Mesenchymal stem cell (in vitro differentiated cells and primary cell): ENCODE measurements around the gene CCDC102A.

ENCODE experiments used
- DNase-seq: peaks from one replicate; pipeline ENCODE4 v3.0.0-alpha.2; 2013
- H2AFZ ChIP-seq: one replicate; pipeline ENCODE4 v1.6.1; 2013; ENCODE audit warnings: low read depth, mild to moderate bottlenecking, control low read depth, inconsistent platforms, low read length, moderate library complexity
- H2AK5ac ChIP-seq: 2 replicates; pipeline ENCODE4 v1.6.1; 2013; ENCODE audit warnings: low read length, moderate library complexity, mild to moderate bottlenecking, inconsistent platforms; ENCODE audit not compliant: severe bottlenecking
- H2BK120ac ChIP-seq: one replicate; pipeline ENCODE4 v1.6.1; 2013; ENCODE audit warnings: low read depth, mild to moderate bottlenecking, inconsistent platforms, low read length, moderate library complexity
- H2BK12ac ChIP-seq, 2 experiments: one replicate each; pipeline ENCODE4 v1.6.1; 2013; ENCODE audit warnings: inconsistent platforms in 2 of 2, low read length in 2 of 2, mild to moderate bottlenecking in 2 of 2, moderate library complexity in 2 of 2, control low read depth in 1 of 2
- H2BK15ac ChIP-seq: one replicate; pipeline ENCODE4 v1.6.1; 2013; ENCODE audit warnings: mild to moderate bottlenecking, low read depth, inconsistent platforms; ENCODE audit not compliant: poor library complexity, severe bottlenecking
- H2BK5ac ChIP-seq: 2 replicates; pipeline ENCODE4 v1.6.1; 2013; ENCODE audit warnings: low read depth, mild to moderate bottlenecking, low read length, control low read depth, inconsistent platforms; ENCODE audit not compliant: poor library complexity, severe bottlenecking
- H3K14ac ChIP-seq, 2 experiments: one replicate each; pipeline ENCODE4 v1.6.1; 2013; ENCODE audit warnings: inconsistent platforms in 2 of 2, low read length in 2 of 2, control low read depth in 1 of 2, mild to moderate bottlenecking in 1 of 2, moderate library complexity in 1 of 2
- H3K18ac ChIP-seq, 2 experiments: one replicate each; pipeline ENCODE4 v1.6.1; 2013; ENCODE audit warnings: inconsistent platforms in 2 of 2, low read length in 2 of 2, control low read depth in 1 of 2, low read depth in 1 of 2, mild to moderate bottlenecking in 1 of 2
- H3K23ac ChIP-seq, 2 experiments: one replicate each; pipeline ENCODE4 v1.6.1; 2013; ENCODE audit warnings: inconsistent platforms in 2 of 2, low read length in 2 of 2, mild to moderate bottlenecking in 2 of 2, moderate library complexity in 2 of 2, control low read depth in 1 of 2
- H3K27ac ChIP-seq: 2 replicates; pipeline ENCODE4 v1.5.1; 2013; ENCODE audit warnings: mild to moderate bottlenecking, moderate library complexity, low read length, control low read depth, inconsistent platforms; ENCODE audit not compliant: poor library complexity, severe bottlenecking
- H3K27me3 ChIP-seq, 2 experiments: 2 replicates each; pipeline versions ENCODE4 v1.6.1 to v1.7.0; 2013; ENCODE audit warnings: low read length in 2 of 2, mild to moderate bottlenecking in 2 of 2, moderate library complexity in 2 of 2, control low read depth in 1 of 2, inconsistent platforms in 1 of 2; ENCODE audit not compliant: control insufficient read depth in 1 of 2, insufficient read depth in 1 of 2
- H3K36me3 ChIP-seq, 2 experiments: 2 replicates each; pipeline versions ENCODE4 v1.6.1 to v1.7.0; 2013; ENCODE audit warnings: low read length in 2 of 2, control low read depth in 1 of 2, inconsistent platforms in 1 of 2, low read depth in 1 of 2, mild to moderate bottlenecking in 1 of 2; ENCODE audit not compliant: insufficient read depth in 2 of 2, control insufficient read depth in 1 of 2
- H3K4ac ChIP-seq, 2 experiments: one replicate each; pipeline ENCODE4 v1.6.1; 2013; ENCODE audit warnings: inconsistent platforms in 2 of 2, low read length in 2 of 2, mild to moderate bottlenecking in 2 of 2, moderate library complexity in 2 of 2, control low read depth in 1 of 2, low read depth in 1 of 2
- H3K4me1 ChIP-seq: 2 replicates; pipeline ENCODE4 v1.6.1; 2013; ENCODE audit warnings: low read depth, low read length, control low read depth; ENCODE audit not compliant: control insufficient read depth, insufficient read depth
- H3K4me2 ChIP-seq: 2 replicates; pipeline ENCODE4 v1.6.1; 2013; ENCODE audit warnings: low read length, mild to moderate bottlenecking, inconsistent platforms; ENCODE audit not compliant: poor library complexity, severe bottlenecking
- H3K4me3 ChIP-seq, 2 experiments: 2 replicates each; pipeline versions ENCODE4 v1.5.1 to v1.7.0; 2013; ENCODE audit warnings: low read length in 2 of 2, mild to moderate bottlenecking in 2 of 2, control low read depth in 1 of 2, low read depth in 1 of 2; ENCODE audit not compliant: insufficient read depth in 1 of 2
- H3K79me1 ChIP-seq: replicated peaks from 2 replicates; pipeline ENCODE4 v1.6.1; 2013; ENCODE audit warnings: mild to moderate bottlenecking, control low read depth, low read length, inconsistent platforms; ENCODE audit not compliant: poor library complexity, severe bottlenecking
- H3K9ac ChIP-seq: 2 replicates; pipeline ENCODE4 v1.7.0; 2013; ENCODE audit warnings: mild to moderate bottlenecking, low read length, moderate library complexity
- H3K9me3 ChIP-seq: 2 replicates; pipeline ENCODE4 v1.7.0; 2013; ENCODE audit warnings: mild to moderate bottlenecking, low read length; ENCODE audit not compliant: control insufficient read depth
- H4K8ac ChIP-seq: one replicate; pipeline ENCODE4 v1.6.1; 2013; ENCODE audit warnings: inconsistent platforms, mild to moderate bottlenecking, low read length, moderate library complexity
- H4K91ac ChIP-seq: one replicate; pipeline ENCODE4 v1.6.1; 2013; ENCODE audit warnings: mild to moderate bottlenecking, low read length, inconsistent platforms
- WGBS: methylation state at CpG from one replicate; pipeline ENCODE4 v1.1.7; 2013; ENCODE audit warnings: mixed read lengths; 5-methylcytosine and 5-hydroxymethylcytosine counted together

Gene CCDC102A

DNA sequence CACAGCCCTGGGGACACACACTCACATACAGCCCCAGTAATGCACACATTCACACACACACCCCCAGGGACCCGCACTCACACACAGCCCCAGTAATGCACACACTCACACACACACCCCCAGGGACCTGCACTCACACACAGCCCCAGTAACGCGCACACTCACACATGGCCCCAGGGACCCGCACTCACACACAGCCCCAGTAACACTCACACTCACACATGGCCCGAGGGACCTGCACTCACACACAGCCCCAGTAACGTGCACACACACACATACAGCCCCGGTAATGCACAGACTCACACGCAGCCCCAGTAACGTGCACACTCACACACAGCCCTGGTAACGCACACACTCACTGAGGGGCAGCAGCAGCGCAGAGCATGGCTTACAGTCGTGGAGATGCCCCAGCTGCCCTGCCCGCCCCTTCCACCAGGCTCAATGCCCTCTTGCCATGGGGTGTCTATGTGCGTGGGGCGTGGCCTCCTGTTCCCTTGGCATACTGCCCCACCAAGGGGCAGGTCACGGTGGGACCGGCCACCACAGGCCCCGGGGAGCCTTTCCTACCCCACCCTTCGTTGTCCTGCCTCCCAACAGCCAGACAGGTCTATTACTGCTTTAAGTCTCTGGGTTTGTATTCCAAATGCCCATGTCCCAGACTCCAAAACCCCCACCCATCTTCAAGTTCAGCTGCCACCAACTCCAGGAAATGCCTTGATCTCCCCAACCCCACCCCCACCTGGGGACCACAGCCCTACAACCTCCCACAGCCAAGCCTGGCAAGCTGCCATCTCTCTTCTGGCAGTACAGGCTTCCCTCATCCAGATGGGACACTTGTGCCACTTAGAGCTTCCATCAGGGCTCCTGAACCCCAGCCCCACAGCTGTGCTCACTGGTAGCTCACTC is 2.7 kb downstream of the CCDC102A start:
- no peak overlapping the region for H2BK5ac ChIP-seq
- no peak overlapping the region for H3K27ac ChIP-seq
- H3K14ac ChIP-seq, result peak overlapping the region in 1 of 2 experiments; percentile 80
- peak overlapping the region; percentile 73 for H2BK15ac ChIP-seq
- H3K9me3 ChIP-seq, result no peaks in the 10 kb centered on the region
- H4K91ac ChIP-seq, result peak overlapping the region; percentile 80
- H3K4ac ChIP-seq, result peak overlapping the region; percentile 42 to 67
- H4K8ac ChIP-seq, result peak overlapping the region; percentile 31
- peaks cover 0 to 11% of the 10 kb centered on the region in 2 experiments for H3K36me3 ChIP-seq
- peak overlapping the region; percentile 47 for H2AK5ac ChIP-seq
- H3K79me1 ChIP-seq, result peaks cover 38% of the 10 kb centered on the region
- no peak overlapping the region for H2AFZ ChIP-seq
- DNase-seq, result no peak
- no peak overlapping the region for H3K9ac ChIP-seq
- peak overlapping the region; percentile 63 to 79 for H3K18ac ChIP-seq
- H3K4me1 ChIP-seq, result peaks cover 60% of the 10 kb centered on the region
- H3K23ac ChIP-seq, result peak overlapping the region in 1 of 2 experiments; percentile 67
- H3K27me3 ChIP-seq, result peaks cover 0 to 8% of the 10 kb centered on the region in 2 experiments
- H2BK12ac ChIP-seq, result peak overlapping the region; percentile 75 to 89
- WGBS, result 85% methylated on average over 19 of the region's 19 CpGs
- no peak overlapping the region for H3K4me3 ChIP-seq
- no peak overlapping the region for H3K4me2 ChIP-seq
- H2BK120ac ChIP-seq, result peak overlapping the region; percentile 82

GRCh38 chr16:57532266-57532625 is 4.1 kb downstream of the CCDC102A start:
- Histone ChIP-seq H3K79me1 (peaks cover 38% of the 10 kb centered on the region), H3K4ac (no peak overlapping the region), H4K8ac (no peak overlapping the region), H3K9me3 (no peaks in the 10 kb centered on the region), H3K27ac (no peak overlapping the region), H2BK120ac (no peak overlapping the region), H3K4me3 (no peak overlapping the region), H3K9ac (no peak overlapping the region), H3K27me3 (no peaks in the 10 kb centered on the region), H2BK15ac (no peak overlapping the region), H3K23ac (peak overlapping the region in 1 of 2 experiments; percentile 66), H3K4me1 (peaks cover 60% of the 10 kb centered on the region), H3K14ac (peak overlapping the region in 1 of 2 experiments; percentile 86), H3K18ac (no peak overlapping the region), H3K4me2 (no peak overlapping the region), H2AFZ (no peak overlapping the region), H2AK5ac (no peak overlapping the region), H2BK12ac (no peak overlapping the region), H4K91ac (no peak overlapping the region), H2BK5ac (no peak overlapping the region), H3K36me3 (peaks cover 4 to 24% of the 10 kb centered on the region in 2 experiments)
- no peak for DNase-seq
- WGBS, result 94% methylated on average over 7 of the region's 7 CpGs

DNA sequence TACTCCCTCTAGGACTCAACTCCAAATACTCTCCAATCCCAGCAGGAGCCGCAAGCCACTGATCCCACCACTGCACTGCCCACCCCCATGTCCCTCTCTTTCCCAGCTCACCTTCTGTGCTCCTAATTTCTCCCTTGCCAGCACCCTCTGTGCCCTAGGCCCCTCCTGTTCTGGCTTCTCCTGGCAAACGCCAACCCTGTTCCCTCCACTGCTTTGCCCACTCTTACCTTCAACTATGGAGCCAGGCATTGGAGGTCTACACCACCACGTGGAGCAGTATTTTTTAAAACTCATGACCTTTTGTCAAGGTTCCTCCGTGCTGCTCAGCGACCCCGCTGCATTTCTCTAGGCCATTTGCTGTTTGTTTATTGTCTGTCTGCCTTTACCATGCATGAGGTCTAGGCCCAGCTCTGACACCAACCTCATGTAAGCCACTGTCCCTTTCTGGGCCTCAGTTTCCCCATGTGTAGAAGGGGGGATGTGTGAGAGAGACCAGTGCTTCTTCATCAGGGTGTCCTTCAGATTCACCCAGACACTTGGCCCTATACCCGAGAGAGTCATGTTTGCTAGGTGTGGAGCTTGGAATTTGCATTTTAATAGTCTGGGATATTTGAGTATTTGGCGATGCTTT is 4.6 kb downstream of the CCDC102A start:
- H3K9ac ChIP-seq, result no peak overlapping the region
- no peak for DNase-seq
- no peak overlapping the region for H3K18ac ChIP-seq
- H2BK120ac ChIP-seq, result no peak overlapping the region
- no peak overlapping the region for H2AFZ ChIP-seq
- peaks cover 4 to 29% of the 10 kb centered on the region in 2 experiments for H3K36me3 ChIP-seq
- H3K4me3 ChIP-seq, result no peak overlapping the region
- H4K8ac ChIP-seq, result no peak overlapping the region
- H3K27ac ChIP-seq, result no peak overlapping the region
- no peak overlapping the region for H2BK5ac ChIP-seq
- H3K23ac ChIP-seq, result no peak overlapping the region
- H3K4me1 ChIP-seq, result peaks cover 59% of the 10 kb centered on the region
- no peak overlapping the region for H2AK5ac ChIP-seq
- H3K14ac ChIP-seq, result no peak overlapping the region
- H3K9me3 ChIP-seq, result no peaks in the 10 kb centered on the region
- 81% methylated on average over 7 of the region's 8 CpGs for WGBS
- H4K91ac ChIP-seq, result peak overlapping the region; percentile 9
- H3K4me2 ChIP-seq, result no peak overlapping the region
- H2BK15ac ChIP-seq, result no peak overlapping the region
- H3K27me3 ChIP-seq, result no peaks in the 10 kb centered on the region
- no peak overlapping the region for H3K4ac ChIP-seq
- H3K79me1 ChIP-seq, result peaks cover 42% of the 10 kb centered on the region
- peak overlapping the region in 1 of 2 experiments; percentile 37 for H2BK12ac ChIP-seq

DNA sequence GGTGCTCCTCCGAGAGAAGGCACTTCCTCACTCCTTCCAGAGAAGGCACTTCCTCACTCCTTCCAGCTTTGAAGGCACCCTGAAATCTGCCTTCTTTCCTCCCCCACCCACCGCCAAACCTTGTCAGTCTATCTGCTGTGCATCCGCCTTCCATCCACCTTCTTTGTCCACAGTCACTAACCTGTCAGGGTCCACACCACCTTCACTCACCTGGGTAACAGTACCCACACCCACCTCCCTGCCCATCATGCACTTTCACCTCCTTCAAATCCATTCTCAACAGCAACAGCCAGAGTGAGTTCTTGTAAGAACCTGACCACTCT is 5.2 kb downstream of the CCDC102A start:
- Histone ChIP-seq H2AK5ac (peak overlapping the region; percentile 28), H3K4me3 (no peak overlapping the region), H3K36me3 (peaks cover 4 to 32% of the 10 kb centered on the region in 2 experiments), H3K9me3 (no peaks in the 10 kb centered on the region), H2BK120ac (no peak overlapping the region), H3K79me1 (peaks cover 45% of the 10 kb centered on the region), H3K23ac (no peak overlapping the region), H2BK15ac (no peak overlapping the region), H3K14ac (no peak overlapping the region), H2BK12ac (no peak overlapping the region), H3K27ac (no peak overlapping the region), H3K4me2 (no peak overlapping the region), H3K9ac (no peak overlapping the region), H3K18ac (no peak overlapping the region), H2AFZ (no peak overlapping the region), H2BK5ac (no peak overlapping the region), H3K4ac (no peak overlapping the region), H4K8ac (no peak overlapping the region), H3K27me3 (no peaks in the 10 kb centered on the region), H3K4me1 (peaks cover 61% of the 10 kb centered on the region), H4K91ac (no peak overlapping the region)
- WGBS, result 84% methylated on average over 3 of the region's 3 CpGs
- no peak for DNase-seq
